Right cardiac atrium (tissue), 5 donors: ENCODE data around the gene CCSER2. TPM values are rescaled to one million over a fixed set of nuclear protein-coding genes. Genes with fewer than 3 reads are reported as not detected.
"Not testable (repeated sequence)": the region's sequence is repeated elsewhere in the genome, so short reads cannot be mapped to it uniquely, and the experiment has no call there.

Experiments used
- ATAC-seq, 2 donors: fragments of 200-7000 bp; cut with Tn5 transposase; one replicate each; pipeline versions ENCODE4 v1.8.0 to v1.9.1; 2020; ENCODE audit warnings: moderate library complexity in 2 of 2, mild to moderate bottlenecking in 1 of 2
- DNase-seq, 3 donors: peaks; one replicate each; pipeline ENCODE4 v3.0.0-alpha.2; 2020
- H3K27ac ChIP-seq: one replicate; pipeline ENCODE4 v1.5.1; 2013; ENCODE audit warnings: mild to moderate bottlenecking, low read length, control low read depth, moderate library complexity
- H3K27me3 ChIP-seq: one replicate; pipeline ENCODE4 v1.6.1; 2013; ENCODE audit not compliant: control insufficient read depth, insufficient read depth
- H3K4me1 ChIP-seq: one replicate; pipeline ENCODE4 v1.6.1; 2013; ENCODE audit warnings: low read length; ENCODE audit not compliant: control insufficient read depth, insufficient read depth
- H3K4me3 ChIP-seq: one replicate; pipeline ENCODE4 v1.5.1; 2013; ENCODE audit warnings: low read length, control low read depth
- H3K9me3 ChIP-seq: one replicate; pipeline ENCODE4 v1.6.1; 2013; ENCODE audit warnings: low read length; ENCODE audit not compliant: control insufficient read depth
- WGBS: extraction: QIAGEN DNeasy Blood & Tissue Kit; methylation state at CpG from one replicate; pipeline ENCODE4 v1.1.7; 2013; 5-methylcytosine and 5-hydroxymethylcytosine counted together
- intact Hi-C, 4 donors: fragments of 100-400 bp; cut with DNase I; formaldehyde crosslinking; loops; one replicate each; pipeline versions ENCODE4 v1.11.0 to v1.14.0; 2022 to 2023
- polyA plus RNA-seq: library from polyadenylated mRNA; stranded (reverse); fragments of 200-250 nt; gene quantifications from one replicate; pipeline ENCODE4 v1.2.3, GENCODE V29; 2013
- total RNA-seq, 4 donors: library from RNA; stranded (reverse); fragmentation: NEBNext Ultra II Directional; extraction: Animal tissue kit (Norgen Biotek cat#: 25700); gene quantifications; one replicate each; pipeline ENCODE4 v1.2.1, GENCODE V29; 2021
- donor health status: healthy with polysubstance abuse.
- donor health status: DM: no; HTN: yes; CAD: no.
- donor health status: DM: no; HTN: no; CAD: no.
- donor health status: DM: no; HTN: yes; CAD: no; lungs with severe emphysema.
- donor health status: DM: yes; HTN: yes; CAD: no.

The CCSER2 gene
- total and polyA plus RNA-seq, 5 donors: 30.7 to 176 (median 148) TPM

DNA sequence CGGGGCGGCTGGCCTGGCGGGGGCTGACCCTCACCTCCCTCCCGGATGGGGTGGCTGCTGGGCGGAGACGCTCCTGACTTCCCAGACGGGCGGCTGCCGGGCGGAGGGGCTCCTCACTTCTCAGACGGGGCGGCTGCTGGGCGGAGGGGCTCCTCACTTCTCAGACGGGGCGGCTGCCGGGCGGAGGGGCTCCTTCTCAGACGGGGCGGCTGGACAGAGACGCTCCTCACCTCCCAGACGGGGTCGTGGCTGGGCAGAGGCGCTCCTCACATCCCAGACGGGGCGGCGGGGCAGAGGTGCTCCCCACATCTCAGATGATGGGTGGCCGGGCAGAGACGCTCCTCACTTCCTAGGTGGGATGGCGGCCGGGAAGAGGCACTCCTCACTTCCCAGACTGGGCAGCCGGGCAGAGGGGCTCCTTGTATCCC, 19.2 kb downstream of the CCSER2 start:
- H3K4me1 ChIP-seq, H3K9me3 ChIP-seq, H3K27me3 ChIP-seq, H3K4me3 ChIP-seq, ATAC-seq, H3K27ac ChIP-seq, intact Hi-C loops: not testable (repeated sequence)
- peak in 2 of 3 donors; percentile 51 to 58 for DNase-seq
- 99% methylated on average over 31 of the region's 31 CpGs for WGBS

DNA sequence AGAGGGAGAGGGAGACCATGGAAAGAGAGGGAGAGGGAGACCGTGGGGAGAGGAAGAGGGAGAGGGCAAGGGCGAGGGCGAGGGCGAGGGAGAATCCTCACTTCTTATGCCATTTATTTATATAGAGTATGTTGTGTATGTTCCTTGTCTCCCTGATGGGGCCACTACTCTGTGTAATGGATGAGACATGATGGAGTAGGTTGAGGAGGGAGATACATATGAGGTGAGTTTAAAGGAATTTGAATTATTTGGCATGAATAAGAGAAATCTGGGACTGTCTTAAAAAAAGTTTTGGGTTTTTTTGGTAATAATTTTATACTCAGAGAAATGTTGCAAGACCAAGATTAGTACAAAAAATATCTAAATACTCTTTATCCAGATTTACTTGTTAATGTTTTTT, 20.1 kb downstream of the CCSER2 start:
- no peak overlapping the region for H3K27ac ChIP-seq
- DNase-seq (no peak), ATAC-seq (peak in 1 of 2 donors; percentile 48)
- H3K27me3 ChIP-seq: no peaks in the 10 kb centered on the region
- H3K9me3 ChIP-seq: no peaks in the 10 kb centered on the region
- WGBS: 88% methylated on average over 4 of the region's 4 CpGs
- intact Hi-C loops: no loop called here
- peaks cover 3% of the 10 kb centered on the region for H3K4me1 ChIP-seq
- H3K4me3 ChIP-seq: no peak overlapping the region

DNA sequence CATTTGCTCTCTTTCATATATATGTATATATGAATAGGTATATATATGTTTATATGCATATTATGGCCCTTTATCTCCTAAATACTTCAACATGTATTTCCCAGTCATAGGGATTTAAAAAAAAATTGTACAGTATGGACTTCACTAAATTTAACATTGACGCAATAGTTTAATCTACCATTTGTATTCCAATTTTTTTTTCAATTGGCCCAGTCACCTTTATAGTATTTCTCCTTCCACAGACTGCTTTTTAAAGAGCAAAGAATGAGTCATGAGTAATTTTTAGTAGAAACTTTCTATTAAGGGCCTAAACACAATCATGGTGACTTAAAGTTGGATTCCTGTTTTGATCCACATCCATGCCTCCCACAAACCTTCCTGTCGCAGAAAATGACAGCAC, 20.5 kb downstream of the CCSER2 start:
- WGBS: 42% methylated on average over 2 of the region's 2 CpGs
- ATAC-seq (peak; percentile 56 to 70), DNase-seq (no peak)
- peaks cover 3% of the 10 kb centered on the region for H3K4me1 ChIP-seq
- H3K27ac ChIP-seq: no peak overlapping the region
- no peak overlapping the region for H3K4me3 ChIP-seq
- no peaks in the 10 kb centered on the region for H3K9me3 ChIP-seq
- no peaks in the 10 kb centered on the region for H3K27me3 ChIP-seq
- intact Hi-C loops: no loop called here

DNA sequence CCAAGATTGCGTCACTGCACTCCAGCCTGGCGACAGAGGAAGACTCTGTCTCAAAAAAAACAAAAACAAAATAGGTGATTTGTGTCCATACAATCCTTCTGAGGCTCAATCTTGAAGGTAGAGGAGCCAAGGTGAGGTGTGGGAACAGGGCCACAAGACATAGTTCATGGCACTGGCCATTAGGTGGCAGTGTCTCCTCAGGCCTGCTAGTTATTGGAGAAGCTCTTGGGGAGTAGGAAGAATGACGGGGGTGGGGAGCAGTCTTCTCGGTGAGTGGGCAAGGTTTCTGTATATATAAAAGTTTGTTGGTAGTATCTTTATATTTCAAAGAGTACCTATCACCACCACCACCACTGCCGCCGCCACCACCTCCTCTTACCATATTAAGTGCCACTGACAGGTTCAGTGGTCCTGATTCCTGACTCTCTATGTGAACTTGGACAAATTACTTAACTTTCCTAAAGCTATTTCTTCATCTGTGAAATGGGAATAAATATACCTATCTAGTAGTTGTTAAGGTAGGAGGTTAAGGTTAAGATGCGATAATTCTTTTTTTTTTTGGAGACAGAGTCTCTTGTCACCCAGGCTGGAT, 24.0 kb downstream of the CCSER2 start:
- Histone ChIP-seq H3K4me1 (peaks cover 3% of the 10 kb centered on the region), H3K27me3 (no peaks in the 10 kb centered on the region), H3K9me3 (no peaks in the 10 kb centered on the region), H3K4me3 (no peak overlapping the region), H3K27ac (no peak overlapping the region)
- 80% methylated on average over 7 of the region's 7 CpGs for WGBS
- DNase-seq (peak; percentile 29 to 60 (median 57)), ATAC-seq (peak; percentile 73 to 75)
- intact Hi-C loops: no loop called here

DNA sequence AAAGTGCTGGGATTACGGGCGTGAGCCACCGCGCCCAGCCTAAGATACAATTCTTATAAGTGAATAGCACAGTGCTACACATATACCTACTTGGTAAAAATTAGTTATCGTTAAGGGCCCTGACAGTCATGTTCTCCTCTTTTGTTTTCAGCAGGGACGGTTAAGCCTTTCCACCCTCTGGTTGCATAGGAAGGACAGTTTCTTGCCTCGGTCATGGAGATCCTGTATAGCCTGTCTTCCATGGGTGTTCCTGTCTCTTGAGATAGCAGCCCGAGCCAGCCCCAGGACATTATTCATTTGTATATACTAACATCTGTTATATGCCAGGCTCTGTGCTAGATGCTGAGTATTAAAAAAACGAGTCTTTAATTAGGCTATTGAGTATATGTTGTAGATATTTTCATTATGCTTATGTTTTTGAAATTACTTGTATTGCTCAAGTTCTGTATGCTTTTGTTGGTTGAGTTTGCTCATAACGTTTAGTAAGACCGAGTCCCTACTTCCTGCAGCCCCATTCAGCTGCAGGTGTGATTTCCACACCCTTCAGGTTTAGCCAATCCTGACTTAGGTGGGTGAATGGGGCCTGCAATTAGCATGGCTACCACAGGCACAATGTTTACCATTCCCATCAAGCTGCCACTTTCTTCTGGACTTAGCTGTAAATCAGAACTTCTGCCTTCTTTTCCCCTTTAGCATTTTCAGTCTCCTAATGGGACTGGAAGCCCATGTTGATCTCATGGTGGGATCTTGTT, 24.8 kb downstream of the CCSER2 start:
- Histone ChIP-seq H3K4me3 (no peak overlapping the region), H3K4me1 (peaks cover 3% of the 10 kb centered on the region), H3K27ac (no peak overlapping the region), H3K27me3 (no peaks in the 10 kb centered on the region), H3K9me3 (no peaks in the 10 kb centered on the region)
- DNase-seq (no peak), ATAC-seq (no peak)
- intact Hi-C loops: no loop called here
- WGBS: 86% methylated on average over 11 of the region's 11 CpGs

DNA sequence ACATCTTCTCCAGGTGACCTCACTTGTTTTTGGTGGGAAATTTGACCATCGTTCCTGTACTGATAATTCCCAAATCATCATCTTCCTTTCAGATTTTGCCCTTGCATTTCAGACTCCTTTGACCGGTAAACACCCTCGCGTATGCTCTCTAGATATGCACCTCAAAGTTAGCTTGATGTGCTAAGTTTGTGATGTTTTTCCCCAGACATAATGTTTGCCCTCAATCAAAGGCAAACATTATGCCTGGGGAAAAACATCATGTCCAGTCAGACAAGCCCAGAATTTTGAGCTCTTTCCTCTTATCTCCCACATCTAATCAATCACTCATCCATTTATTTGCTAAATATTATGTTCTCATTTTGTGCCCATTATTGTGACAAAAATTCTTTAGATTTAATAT, 26.2 kb downstream of the CCSER2 start:
- no peaks in the 10 kb centered on the region for H3K27me3 ChIP-seq
- peaks cover 3% of the 10 kb centered on the region for H3K4me1 ChIP-seq
- intact Hi-C loops: no loop called here
- ATAC-seq (no peak), DNase-seq (no peak)
- no peaks in the 10 kb centered on the region for H3K9me3 ChIP-seq
- no peak overlapping the region for H3K4me3 ChIP-seq
- WGBS: 85% methylated on average over 4 of the region's 4 CpGs
- no peak overlapping the region for H3K27ac ChIP-seq

DNA sequence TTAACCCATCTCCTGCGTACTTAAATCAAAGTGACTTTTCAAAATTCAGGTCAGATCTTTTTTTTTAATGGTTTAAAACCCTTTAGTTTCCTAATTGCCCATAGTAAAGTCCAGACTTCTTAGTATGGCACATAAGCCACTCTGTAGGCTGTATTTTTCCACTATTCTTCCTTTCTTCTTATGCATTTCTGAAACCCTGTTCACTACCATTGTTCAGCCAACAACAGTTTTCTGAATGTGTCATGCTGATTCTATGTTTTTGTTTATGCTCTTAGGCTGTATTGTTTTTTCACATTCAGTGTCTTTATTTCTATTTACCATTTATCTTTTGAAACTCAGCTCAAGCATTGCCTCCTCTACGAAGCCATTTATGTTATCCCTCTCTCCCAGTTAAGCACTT, 26.7 kb downstream of the CCSER2 start:
- no peak for DNase-seq
- 93% methylated on average over 2 of the region's 2 CpGs for WGBS
- no peak overlapping the region for H3K27ac ChIP-seq
- intact Hi-C loops: no loop called here
- H3K9me3 ChIP-seq: no peaks in the 10 kb centered on the region
- no peaks in the 10 kb centered on the region for H3K27me3 ChIP-seq
- peaks cover 3% of the 10 kb centered on the region for H3K4me1 ChIP-seq
- no peak overlapping the region for H3K4me3 ChIP-seq
- no peak for ATAC-seq

DNA sequence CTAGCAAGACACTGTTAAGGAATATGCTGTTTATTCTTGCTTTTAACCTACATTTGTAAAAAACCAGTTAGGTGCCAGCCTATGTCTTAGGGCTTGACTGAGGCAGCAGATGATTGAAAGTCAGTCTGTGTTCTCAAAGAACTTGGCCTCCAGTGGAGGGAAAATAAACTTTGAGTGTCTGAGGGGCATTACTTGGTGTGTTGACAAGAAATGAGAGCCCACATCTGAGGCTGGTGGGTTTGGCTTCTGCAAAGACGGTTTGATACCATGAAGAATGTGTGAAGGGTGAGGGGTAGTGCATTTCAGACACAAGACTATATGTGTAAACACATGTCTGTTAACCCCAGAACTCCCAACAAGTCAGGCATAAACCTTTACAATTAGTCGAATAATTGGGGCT, 28.5 kb downstream of the CCSER2 start:
- H3K4me1 ChIP-seq: peaks cover 5% of the 10 kb centered on the region
- intact Hi-C loops: no loop called here

DNA sequence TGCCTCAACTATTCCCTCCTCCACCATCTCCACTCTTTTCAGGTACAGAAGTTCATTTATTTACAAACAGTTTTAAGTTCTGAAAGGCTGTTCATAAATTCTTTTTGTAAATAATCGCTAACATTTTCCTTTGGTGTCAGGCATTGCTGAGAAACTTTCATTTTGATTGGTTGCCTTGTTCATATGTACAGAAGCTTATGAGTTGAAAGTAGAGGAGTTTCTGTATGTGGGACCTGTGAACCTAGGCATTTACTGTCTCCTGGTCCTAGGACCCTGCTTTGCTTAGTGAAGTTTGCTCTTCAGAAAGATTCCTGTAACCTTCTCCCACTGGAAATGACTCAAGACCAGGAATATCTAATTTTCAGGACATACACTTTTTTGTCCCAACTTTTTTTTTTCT, 30.4 kb downstream of the CCSER2 start:
- Histone ChIP-seq H3K4me1 (peaks cover 5% of the 10 kb centered on the region), H3K4me3 (no peak overlapping the region), H3K9me3 (no peaks in the 10 kb centered on the region), H3K27ac (no peak overlapping the region), H3K27me3 (no peaks in the 10 kb centered on the region)
- DNase-seq: no peak
- 95% methylated on average over 1 of the region's 1 CpG for WGBS
- intact Hi-C loops: no loop called here
- no peak for ATAC-seq

More for the DNA sequence above, 28.5 kb downstream of the CCSER2 start:
- Histone ChIP-seq H3K4me3 (no peak overlapping the region), H3K27me3 (no peaks in the 10 kb centered on the region), H3K9me3 (no peaks in the 10 kb centered on the region), H3K27ac (no peak overlapping the region)
- ATAC-seq: no peak
- whole genome bisulfite sequencing: 74% methylated on average over 2 of the region's 2 CpGs
- no peak for DNase-seq

DNA sequence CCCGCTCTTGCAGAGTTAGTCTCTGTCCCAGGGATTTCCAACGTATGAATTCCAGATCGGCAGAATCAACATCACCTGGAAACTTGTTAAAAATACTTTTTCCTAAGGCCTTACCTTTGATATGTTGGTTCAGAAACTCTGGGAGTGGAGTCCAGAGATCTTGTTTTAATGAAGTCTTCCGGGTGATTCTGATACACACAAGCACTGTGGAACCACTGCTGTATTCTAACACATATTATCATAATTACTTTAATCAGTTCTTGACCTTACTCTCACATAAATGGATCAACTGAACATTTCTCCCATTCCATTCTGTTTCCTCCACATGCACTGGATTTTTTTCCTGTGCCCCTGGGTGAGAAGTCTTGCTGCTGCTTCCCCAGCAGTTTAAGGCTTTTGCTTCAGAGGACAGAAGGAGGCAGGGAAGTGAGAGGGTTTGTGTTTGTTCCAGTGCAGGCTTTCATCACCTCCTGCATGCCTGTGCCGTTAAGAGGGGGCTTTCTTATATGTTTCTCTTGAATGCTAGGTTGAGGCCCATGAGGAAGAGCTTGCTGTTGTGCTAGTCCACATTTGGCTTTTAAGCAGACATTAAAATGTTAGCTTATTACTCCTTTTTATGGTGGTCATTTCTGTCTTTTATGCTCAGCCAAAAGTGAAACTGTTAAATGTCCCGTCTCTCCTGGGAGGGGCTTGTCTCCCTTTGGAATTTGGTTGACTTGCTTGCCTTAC, 32.4 kb downstream of the CCSER2 start:
- intact Hi-C loops: no loop called here
- Histone ChIP-seq H3K4me3 (peak overlapping the region; percentile 70), H3K27me3 (no peaks in the 10 kb centered on the region), H3K9me3 (no peaks in the 10 kb centered on the region), H3K4me1 (peaks cover 5% of the 10 kb centered on the region), H3K27ac (no peak overlapping the region)
- ATAC-seq (peak in 1 of 2 donors; percentile 61), DNase-seq (no peak)
- WGBS: 35% methylated on average over 6 of the region's 6 CpGs

DNA sequence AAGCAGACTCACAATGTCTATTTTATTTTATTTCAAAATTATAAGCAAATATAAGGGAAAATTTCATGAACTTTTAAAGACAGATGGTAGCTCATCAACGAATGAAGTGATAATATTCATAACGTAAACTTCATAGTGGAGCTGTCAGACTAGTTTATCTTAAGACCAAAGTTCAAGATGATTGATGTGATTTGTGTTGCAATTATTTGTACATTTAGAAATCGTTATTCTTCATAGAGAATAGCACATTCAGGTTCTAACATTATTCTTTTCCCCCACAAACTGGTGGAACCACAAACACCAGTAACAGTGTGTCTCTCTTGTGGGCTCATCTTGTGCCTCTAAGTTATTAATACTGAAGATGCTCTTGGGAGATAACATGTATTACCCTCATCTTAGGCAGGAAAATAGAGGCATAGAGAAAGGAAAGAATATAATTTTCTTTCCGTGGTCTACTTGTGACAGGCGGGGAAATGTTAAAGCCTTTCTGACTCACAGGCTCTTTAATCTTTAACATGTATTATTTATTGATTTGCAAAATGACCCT, 37.0 kb downstream of the CCSER2 start:
- Histone ChIP-seq H3K27me3 (no peaks in the 10 kb centered on the region), H3K9me3 (no peaks in the 10 kb centered on the region), H3K27ac (no peak overlapping the region), H3K4me3 (no peak overlapping the region), H3K4me1 (peaks cover 3% of the 10 kb centered on the region)
- 83% methylated on average over 5 of the region's 5 CpGs for WGBS
- no peak for DNase-seq
- no peak for ATAC-seq
- intact Hi-C loops: no loop called here
